HL-60 (cell line): ENCODE results near the gene NCKAP5L.
A peak's percentile ranks its signal among the peaks of the same experiment; 100 is the strongest.

Experiments used
- CTCF ChIP-seq: IDR thresholded peaks from one replicate; pipeline ENCODE4 v1.5.1; 2011; ENCODE audit warnings: low read length, control low read depth, inconsistent platforms; ENCODE audit not compliant: insufficient read depth
- GABPA ChIP-seq: IDR thresholded peaks from 2 replicates; pipeline ENCODE4 v1.6.1; 2012; ENCODE audit warnings: low read depth
- POLR2AphosphoS5 ChIP-seq: IDR thresholded peaks from 2 replicates; pipeline ENCODE4 v1.6.1; 2012; ENCODE audit warnings: low read depth
- REST ChIP-seq: IDR thresholded peaks from 2 replicates; pipeline ENCODE4 v1.6.1; 2012; ENCODE audit warnings: low read depth; ENCODE audit not compliant: insufficient replicate concordance
- SPI1 ChIP-seq: IDR thresholded peaks from 2 replicates; pipeline ENCODE4 v1.6.1; 2012; ENCODE audit warnings: low read depth, mild to moderate bottlenecking, borderline replicate concordance

- no peak for TF ChIP-seq CTCF
- peak; percentile 91 for TF ChIP-seq POLR2AphosphoS5
- TF ChIP-seq SPI1 = peak; percentile 61; the same call in 1 of the 2 replicates
- peak; percentile 50 for TF ChIP-seq REST
- TF ChIP-seq GABPA = peak; percentile 83
Measured at GRCh38 chr12:49842519-49843352, 14.5 kb upstream of the NCKAP5L start, which contains the start of gene BCDIN3D.
